Measurements from ENCODE around the gene CYP27B1.
A peak's percentile ranks its signal among the peaks of the same experiment; 100 is the strongest.

CYP27B1 gene

DNA sequence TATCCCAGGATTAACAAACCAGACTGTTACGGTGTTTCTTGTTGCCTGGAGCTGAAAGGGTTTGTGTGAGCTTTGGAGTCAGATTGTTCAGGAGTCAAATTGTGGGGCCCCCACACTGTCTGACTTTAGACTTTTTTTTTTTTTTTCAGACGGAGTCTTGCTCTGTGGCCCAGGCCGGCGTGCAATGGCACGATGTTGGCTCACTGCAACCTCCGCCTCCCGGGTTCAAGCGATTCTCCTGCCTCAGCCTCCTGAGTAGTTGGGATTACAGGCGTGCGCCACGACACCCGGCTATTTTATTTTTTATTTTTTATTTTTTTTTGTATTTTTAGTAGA lies 16.6 kb upstream of the CYP27B1 start:
- H3K9ac ChIP-seq (ENCODE audit: low read depth in 1 of 2, low read length in 2 of 2) = peak overlapping the region; percentile 86 to 93

DNA sequence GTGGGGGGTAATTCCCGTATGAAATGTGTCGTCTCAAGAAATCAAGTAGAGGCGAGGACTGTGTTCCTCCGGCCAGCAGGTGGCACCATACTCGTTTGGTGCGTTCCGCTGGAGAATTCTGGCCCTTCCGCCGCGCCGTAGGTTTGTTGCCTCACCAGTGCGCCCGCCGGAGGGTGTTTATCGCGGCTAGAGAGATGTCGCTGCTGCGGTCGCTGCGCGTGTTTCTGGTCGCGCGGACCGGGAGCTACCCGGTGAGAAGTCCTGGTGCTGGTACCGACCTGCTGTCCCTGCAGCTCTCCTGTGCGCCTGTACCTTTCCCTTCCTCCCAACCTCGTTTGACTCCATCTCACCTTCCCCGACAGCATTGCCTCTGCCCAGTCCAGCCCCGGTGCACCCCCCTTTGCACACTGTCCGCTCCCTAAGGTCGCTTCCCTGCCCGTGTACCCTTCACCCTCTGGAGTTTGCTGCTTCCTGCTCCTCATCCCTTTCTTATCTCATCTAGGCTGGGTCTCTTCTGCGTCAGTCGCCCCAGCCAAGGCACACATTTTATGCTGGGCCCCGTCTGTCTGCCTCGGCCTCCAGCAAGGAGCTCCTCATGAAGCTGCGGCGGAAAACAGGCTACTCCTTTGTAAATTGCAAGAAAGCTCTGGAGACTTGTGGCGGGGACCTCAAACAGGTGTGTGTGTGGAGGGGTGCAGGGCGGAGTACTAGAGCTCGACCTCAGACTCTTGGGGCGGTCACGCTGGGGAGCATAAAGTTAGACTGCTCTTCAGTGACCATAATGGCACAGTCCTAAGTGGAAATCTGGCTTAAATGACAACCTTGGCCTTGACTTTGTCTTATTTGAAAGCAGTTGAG lies 16.0 kb upstream of the CYP27B1 start, which contains the start of gene TSFM:
TSS of gene TSFM (plus strand) at position 180 of the 858 bp plus-strand sequence. CDS start at position 195, 15 bp downstream.
- H3K27me3 ChIP-seq (ENCODE audit: control insufficient read depth in 1 of 2, insufficient read depth in 2 of 2, low read length in 2 of 2) = no peaks in the 10 kb centered on the region
- no peaks in the 10 kb centered on the region for H3K9me3 ChIP-seq (ENCODE audit: control insufficient read depth in 1 of 2, low read length in 2 of 2)
- no peak within 1 kb of the TSS for H3K27ac ChIP-seq (ENCODE audit: low read depth, low read length)
- H3K4me1 ChIP-seq (ENCODE audit: control insufficient read depth in 1 of 2, insufficient read depth in 2 of 2, low read length in 2 of 2) = peaks cover 14 to 32% of the 10 kb centered on the region in 2 donors
- peak within 1 kb of the TSS; percentile 94 to 100 for H3K4me3 ChIP-seq (ENCODE audit: low read depth in 1 of 2, low read length in 2 of 2)
- peaks cover 14 to 30% of the 10 kb centered on the region in 2 donors for H3K36me3 ChIP-seq (ENCODE audit: control insufficient read depth in 1 of 2, insufficient read depth in 2 of 2, low read length in 2 of 2)
- peak within 1 kb of the TSS; percentile 86 to 93 for H3K9ac ChIP-seq (ENCODE audit: low read depth in 1 of 2, low read length in 2 of 2)

More for the DNA sequence above, 16.6 kb upstream of the CYP27B1 start:
- Histone ChIP-seq H3K27ac (ENCODE audit: low read depth, low read length) (no peak overlapping the region), H3K4me1 (ENCODE audit: control insufficient read depth in 1 of 2, insufficient read depth in 2 of 2, low read length in 2 of 2) (peaks cover 14 to 32% of the 10 kb centered on the region in 2 donors), H3K27me3 (ENCODE audit: control insufficient read depth in 1 of 2, insufficient read depth in 2 of 2, low read length in 2 of 2) (no peaks in the 10 kb centered on the region), H3K4me3 (ENCODE audit: low read depth in 1 of 2, low read length in 2 of 2) (peak overlapping the region; percentile 94 to 100), H3K36me3 (ENCODE audit: control insufficient read depth in 1 of 2, insufficient read depth in 2 of 2, low read length in 2 of 2) (peaks cover 16 to 33% of the 10 kb centered on the region in 2 donors), H3K9me3 (ENCODE audit: control insufficient read depth in 1 of 2, low read length in 2 of 2) (no peaks in the 10 kb centered on the region)

DNA sequence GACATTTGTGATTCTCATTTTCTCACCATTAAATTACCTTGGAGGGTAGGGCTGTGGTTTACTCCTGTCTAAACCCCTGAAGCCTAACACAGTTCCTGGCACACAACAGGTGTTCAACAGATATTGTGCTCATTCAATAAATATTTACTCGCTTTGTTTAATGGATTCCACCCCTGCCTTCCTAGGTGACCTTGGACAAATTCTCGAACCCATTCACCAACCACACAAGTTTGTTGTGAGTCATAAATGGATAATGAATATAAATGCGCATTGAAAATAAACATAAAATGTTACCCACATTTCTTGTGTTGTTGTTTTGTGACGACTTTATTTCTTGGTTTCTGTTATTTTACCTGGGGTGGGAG lies 15.3 kb upstream of the CYP27B1 start:
- H3K27ac ChIP-seq (ENCODE audit: low read depth, low read length) = no peak overlapping the region
- H3K27me3 ChIP-seq (ENCODE audit: control insufficient read depth in 1 of 2, insufficient read depth in 2 of 2, low read length in 2 of 2) = no peaks in the 10 kb centered on the region
- H3K4me1 ChIP-seq (ENCODE audit: control insufficient read depth in 1 of 2, insufficient read depth in 2 of 2, low read length in 2 of 2) = peaks cover 14 to 32% of the 10 kb centered on the region in 2 donors
- peak overlapping the region; percentile 94 to 100 for H3K4me3 ChIP-seq (ENCODE audit: low read depth in 1 of 2, low read length in 2 of 2)
- H3K9me3 ChIP-seq (ENCODE audit: control insufficient read depth in 1 of 2, low read length in 2 of 2) = no peaks in the 10 kb centered on the region
- peak overlapping the region in 1 of 2 donors; percentile 86 for H3K9ac ChIP-seq (ENCODE audit: low read depth in 1 of 2, low read length in 2 of 2)
- peaks cover 12 to 24% of the 10 kb centered on the region in 2 donors for H3K36me3 ChIP-seq (ENCODE audit: control insufficient read depth in 1 of 2, insufficient read depth in 2 of 2, low read length in 2 of 2)

DNA sequence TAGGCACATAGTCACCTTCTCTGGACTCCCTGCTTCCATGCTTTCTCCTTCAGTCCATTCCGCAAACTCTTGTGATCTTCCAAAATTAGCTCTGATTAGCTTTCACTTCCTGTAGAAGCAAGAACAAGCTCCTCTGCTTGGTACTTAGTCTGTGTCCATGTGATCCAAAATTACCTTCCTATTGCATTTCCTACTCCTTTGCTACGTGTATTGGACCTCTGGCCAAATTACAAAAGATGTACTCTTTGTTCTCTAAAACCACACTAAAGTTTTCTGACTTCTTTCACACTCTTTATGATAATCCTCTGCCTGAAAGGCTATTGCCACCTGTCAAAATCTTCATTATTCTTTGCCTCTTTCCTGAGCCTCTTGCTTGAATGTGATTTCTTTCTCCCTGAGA lies 14.9 kb upstream of the CYP27B1 start:
- Histone ChIP-seq H3K27me3 (ENCODE audit: control insufficient read depth in 1 of 2, insufficient read depth in 2 of 2, low read length in 2 of 2) (no peaks in the 10 kb centered on the region), H3K9me3 (ENCODE audit: control insufficient read depth in 1 of 2, low read length in 2 of 2) (no peaks in the 10 kb centered on the region), H3K9ac (ENCODE audit: low read depth in 1 of 2, low read length in 2 of 2) (no peak overlapping the region), H3K36me3 (ENCODE audit: control insufficient read depth in 1 of 2, insufficient read depth in 2 of 2, low read length in 2 of 2) (peaks cover 8 to 20% of the 10 kb centered on the region in 2 donors), H3K4me1 (ENCODE audit: control insufficient read depth in 1 of 2, insufficient read depth in 2 of 2, low read length in 2 of 2) (peaks cover 14 to 32% of the 10 kb centered on the region in 2 donors), H3K4me3 (ENCODE audit: low read depth in 1 of 2, low read length in 2 of 2) (no peak overlapping the region), H3K27ac (ENCODE audit: low read depth, low read length) (no peak overlapping the region)

DNA sequence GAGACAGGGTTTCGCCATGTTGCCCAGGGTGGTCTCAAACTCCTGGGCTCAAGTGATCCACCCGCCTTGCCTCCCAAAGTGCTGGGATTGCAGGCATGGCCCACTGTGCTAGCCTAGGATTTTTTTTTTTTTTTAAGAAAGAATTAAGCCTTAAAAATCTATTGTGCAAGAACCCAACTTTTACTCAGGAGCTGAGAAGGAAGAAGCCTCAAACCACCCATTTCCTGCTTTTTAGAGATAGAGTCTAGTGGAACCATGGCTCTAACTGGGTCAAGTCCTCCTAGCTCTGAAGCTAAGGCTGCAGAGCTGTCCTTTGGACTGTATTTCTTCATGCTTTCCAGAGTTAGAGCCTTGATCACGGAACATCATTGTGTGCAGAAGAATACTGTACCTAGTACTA lies 14.4 kb upstream of the CYP27B1 start:
- Histone ChIP-seq H3K4me1 (ENCODE audit: control insufficient read depth in 1 of 2, insufficient read depth in 2 of 2, low read length in 2 of 2) (peaks cover 14 to 32% of the 10 kb centered on the region in 2 donors), H3K27ac (ENCODE audit: low read depth, low read length) (no peak overlapping the region), H3K4me3 (ENCODE audit: low read depth in 1 of 2, low read length in 2 of 2) (no peak overlapping the region), H3K27me3 (ENCODE audit: control insufficient read depth in 1 of 2, insufficient read depth in 2 of 2, low read length in 2 of 2) (no peaks in the 10 kb centered on the region), H3K9me3 (ENCODE audit: control insufficient read depth in 1 of 2, low read length in 2 of 2) (no peaks in the 10 kb centered on the region), H3K9ac (ENCODE audit: low read depth in 1 of 2, low read length in 2 of 2) (no peak overlapping the region), H3K36me3 (ENCODE audit: control insufficient read depth in 1 of 2, insufficient read depth in 2 of 2, low read length in 2 of 2) (peaks cover 3 to 15% of the 10 kb centered on the region in 2 donors)

DNA sequence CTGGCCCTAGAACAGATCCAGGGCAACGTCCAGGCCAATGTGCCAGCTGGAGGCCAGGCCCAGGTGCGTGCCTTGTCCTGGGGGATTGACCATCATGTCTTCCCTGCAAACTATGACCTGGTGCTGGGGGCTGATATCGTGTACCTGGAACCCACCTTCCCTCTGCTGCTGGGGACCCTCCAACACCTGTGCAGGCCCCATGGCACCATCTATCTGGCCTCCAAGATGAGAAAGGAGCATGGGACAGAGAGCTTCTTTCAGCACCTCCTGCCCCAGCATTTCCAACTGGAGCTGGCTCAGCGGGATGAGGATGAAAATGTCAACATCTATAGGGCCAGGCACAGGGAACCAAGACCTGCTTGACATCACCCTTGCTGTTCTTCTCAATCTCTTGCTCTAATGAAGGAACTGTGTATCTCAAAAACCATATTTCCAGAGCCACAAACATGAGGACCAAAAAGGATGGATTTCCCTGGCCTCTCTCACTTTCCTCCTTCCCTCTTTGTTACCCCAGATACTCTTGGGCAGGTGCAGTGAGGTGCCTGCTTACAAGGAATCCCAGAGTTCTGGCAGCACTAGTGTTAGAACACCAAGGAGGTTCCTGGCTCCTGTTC lies 13.5 kb upstream of the CYP27B1 start:
- no peak overlapping the region for H3K4me3 ChIP-seq (ENCODE audit: low read depth in 1 of 2, low read length in 2 of 2)
- H3K27ac ChIP-seq (ENCODE audit: low read depth, low read length) = no peak overlapping the region
- no peak overlapping the region for H3K9ac ChIP-seq (ENCODE audit: low read depth in 1 of 2, low read length in 2 of 2)
- H3K9me3 ChIP-seq (ENCODE audit: control insufficient read depth in 1 of 2, low read length in 2 of 2) = no peaks in the 10 kb centered on the region
- peaks cover 14 to 32% of the 10 kb centered on the region in 2 donors for H3K4me1 ChIP-seq (ENCODE audit: control insufficient read depth in 1 of 2, insufficient read depth in 2 of 2, low read length in 2 of 2)
- H3K36me3 ChIP-seq (ENCODE audit: control insufficient read depth in 1 of 2, insufficient read depth in 2 of 2, low read length in 2 of 2) = peaks cover 0 to 6% of the 10 kb centered on the region in 2 donors
- H3K27me3 ChIP-seq (ENCODE audit: control insufficient read depth in 1 of 2, insufficient read depth in 2 of 2, low read length in 2 of 2) = no peaks in the 10 kb centered on the region

DNA sequence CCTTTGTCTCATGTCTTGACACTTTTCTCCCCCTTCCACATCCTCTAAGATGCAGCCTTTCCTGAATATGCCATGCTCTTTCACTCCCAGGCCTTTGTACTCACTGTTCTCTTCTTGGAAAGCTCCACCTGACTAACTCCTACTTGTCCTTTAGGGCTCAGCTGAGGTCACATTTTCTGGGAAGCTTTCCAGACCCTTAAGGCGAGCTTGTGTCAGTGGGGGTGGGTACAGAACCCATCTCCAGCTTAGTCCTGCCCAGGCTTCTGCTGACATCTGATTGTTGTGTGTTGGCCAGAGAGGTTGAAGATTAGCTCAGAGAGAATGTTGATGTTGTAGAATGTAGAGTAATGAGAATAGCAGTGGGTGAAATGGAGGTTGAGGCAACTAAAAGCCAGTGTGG lies 12.9 kb upstream of the CYP27B1 start:
- Histone ChIP-seq H3K27me3 (ENCODE audit: control insufficient read depth in 1 of 2, insufficient read depth in 2 of 2, low read length in 2 of 2) (no peaks in the 10 kb centered on the region), H3K4me1 (ENCODE audit: control insufficient read depth in 1 of 2, insufficient read depth in 2 of 2, low read length in 2 of 2) (peaks cover 14 to 32% of the 10 kb centered on the region in 2 donors), H3K27ac (ENCODE audit: low read depth, low read length) (no peak overlapping the region), H3K9ac (ENCODE audit: low read depth in 1 of 2, low read length in 2 of 2) (no peak overlapping the region), H3K9me3 (ENCODE audit: control insufficient read depth in 1 of 2, low read length in 2 of 2) (no peaks in the 10 kb centered on the region), H3K36me3 (ENCODE audit: control insufficient read depth in 1 of 2, insufficient read depth in 2 of 2, low read length in 2 of 2) (peaks cover 0 to 6% of the 10 kb centered on the region in 2 donors), H3K4me3 (ENCODE audit: low read depth in 1 of 2, low read length in 2 of 2) (no peak overlapping the region)

DNA sequence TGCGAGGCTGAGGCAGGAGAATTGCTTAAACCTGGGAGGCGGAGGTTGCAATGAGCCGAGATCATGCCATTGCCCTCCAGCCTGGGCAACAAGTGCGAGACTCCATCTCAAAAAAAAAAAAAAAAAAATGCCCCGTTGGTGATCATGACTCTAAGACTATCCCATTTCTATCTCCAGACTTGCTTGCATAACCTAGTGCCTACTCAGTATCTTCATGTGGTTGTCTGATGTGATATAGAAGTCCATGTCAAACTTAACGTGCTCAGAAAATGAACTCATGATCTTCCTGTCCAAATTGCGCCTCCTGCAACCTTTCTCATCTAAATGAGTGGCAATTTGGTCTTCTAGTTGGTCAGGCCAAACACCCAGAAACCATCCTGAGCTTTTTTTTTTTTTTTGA lies 11.0 kb upstream of the CYP27B1 start:
- no peaks in the 10 kb centered on the region for H3K27me3 ChIP-seq (ENCODE audit: control insufficient read depth in 1 of 2, insufficient read depth in 2 of 2, low read length in 2 of 2)
- H3K36me3 ChIP-seq (ENCODE audit: control insufficient read depth in 1 of 2, insufficient read depth in 2 of 2, low read length in 2 of 2) = peaks cover 0 to 3% of the 10 kb centered on the region in 2 donors
- no peaks in the 10 kb centered on the region for H3K9me3 ChIP-seq (ENCODE audit: control insufficient read depth in 1 of 2, low read length in 2 of 2)
- no peak overlapping the region for H3K9ac ChIP-seq (ENCODE audit: low read depth in 1 of 2, low read length in 2 of 2)
- H3K4me1 ChIP-seq (ENCODE audit: control insufficient read depth in 1 of 2, insufficient read depth in 2 of 2, low read length in 2 of 2) = peaks cover 9 to 23% of the 10 kb centered on the region in 2 donors
- no peak overlapping the region for H3K27ac ChIP-seq (ENCODE audit: low read depth, low read length)
- no peak overlapping the region for H3K4me3 ChIP-seq (ENCODE audit: low read depth in 1 of 2, low read length in 2 of 2)

DNA sequence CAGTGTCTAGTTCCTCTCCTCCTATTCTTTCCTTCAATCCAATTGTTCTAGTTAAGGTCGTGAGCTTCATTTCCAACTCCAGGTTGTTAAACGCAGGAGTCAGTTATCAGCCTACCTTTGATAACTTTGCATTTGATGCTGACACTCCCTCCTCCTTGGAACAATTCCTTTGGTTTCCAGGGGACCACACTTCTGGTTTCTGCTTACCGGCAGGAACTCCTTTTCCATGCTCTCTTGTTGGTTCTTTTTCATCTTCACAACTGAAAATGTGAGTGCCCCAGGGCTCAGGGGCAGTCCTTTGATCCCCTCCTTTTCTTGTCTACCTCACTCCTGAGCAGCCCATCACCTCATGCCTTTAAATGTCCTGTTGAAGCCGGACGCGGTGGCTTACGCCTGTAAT lies 10.5 kb upstream of the CYP27B1 start:
- Histone ChIP-seq H3K9ac (ENCODE audit: low read depth in 1 of 2, low read length in 2 of 2) (no peak overlapping the region), H3K27ac (ENCODE audit: low read depth, low read length) (no peak overlapping the region), H3K4me3 (ENCODE audit: low read depth in 1 of 2, low read length in 2 of 2) (no peak overlapping the region), H3K27me3 (ENCODE audit: control insufficient read depth in 1 of 2, insufficient read depth in 2 of 2, low read length in 2 of 2) (no peaks in the 10 kb centered on the region), H3K4me1 (ENCODE audit: control insufficient read depth in 1 of 2, insufficient read depth in 2 of 2, low read length in 2 of 2) (peaks cover 8 to 20% of the 10 kb centered on the region in 2 donors), H3K36me3 (ENCODE audit: control insufficient read depth in 1 of 2, insufficient read depth in 2 of 2, low read length in 2 of 2) (peaks cover 0 to 3% of the 10 kb centered on the region in 2 donors), H3K9me3 (ENCODE audit: control insufficient read depth in 1 of 2, low read length in 2 of 2) (no peaks in the 10 kb centered on the region)

DNA sequence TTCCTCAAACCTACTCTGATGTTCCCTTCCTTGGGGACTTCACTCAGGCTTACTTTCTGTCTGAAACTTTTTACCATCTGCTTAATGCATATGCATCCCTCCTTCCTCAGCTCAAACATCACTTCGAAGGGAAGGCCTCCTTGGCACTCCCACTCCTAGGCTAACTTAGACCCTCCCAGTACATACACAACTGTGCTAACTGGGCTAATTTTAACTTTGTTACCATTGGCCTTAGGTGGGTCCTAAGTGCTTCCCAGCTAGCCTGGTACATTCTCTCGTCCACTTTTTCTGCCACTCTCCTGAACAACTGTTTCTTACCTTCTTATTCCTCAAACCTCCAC lies 9.3 kb upstream of the CYP27B1 start:
- H3K4me3 ChIP-seq (ENCODE audit: low read depth in 1 of 2, low read length in 2 of 2) = no peak overlapping the region
- no peaks in the 10 kb centered on the region for H3K9me3 ChIP-seq (ENCODE audit: control insufficient read depth in 1 of 2, low read length in 2 of 2)
- H3K4me1 ChIP-seq (ENCODE audit: control insufficient read depth in 1 of 2, insufficient read depth in 2 of 2, low read length in 2 of 2) = peaks cover 4 to 16% of the 10 kb centered on the region in 2 donors
- H3K27ac ChIP-seq (ENCODE audit: low read depth, low read length) = no peak overlapping the region
- peaks cover 0 to 3% of the 10 kb centered on the region in 2 donors for H3K36me3 ChIP-seq (ENCODE audit: control insufficient read depth in 1 of 2, insufficient read depth in 2 of 2, low read length in 2 of 2)
- no peak overlapping the region for H3K9ac ChIP-seq (ENCODE audit: low read depth in 1 of 2, low read length in 2 of 2)
- H3K27me3 ChIP-seq (ENCODE audit: control insufficient read depth in 1 of 2, insufficient read depth in 2 of 2, low read length in 2 of 2) = no peaks in the 10 kb centered on the region

Measured in duodenal mucosa (tissue), 2 donors.